HG03457 (cell line): Measurements from ENCODE around the gene CTSD.

Source experiments
- ATAC-seq: cut with Tn5 transposase; IDR thresholded peaks from one replicate; pipeline ENCODE4 v1.9.1; 2021; ENCODE audit warnings: moderate number of reproducible peaks; ENCODE audit not compliant: unreplicated experiment

CTSD gene

GRCh38 chr11:1732418-1733008 lies 31.2 kb downstream of the CTSD start:
- ATAC-seq, result no peak

- ATAC-seq, result no peak
Observed at GRCh38 chr11:1731451-1732059, 32.2 kb downstream of the CTSD start.

GRCh38 chr11:1730059-1730629 lies 33.6 kb downstream of the CTSD start:
- no peak for ATAC-seq

- no peak for ATAC-seq
Observed at GRCh38 chr11:1729692-1730011, 34.1 kb downstream of the CTSD start.

- no peak for ATAC-seq
Observed at GRCh38 chr11:1728931-1729691, 34.6 kb downstream of the CTSD start.

GRCh38 chr11:1728301-1728700 lies 35.4 kb downstream of the CTSD start:
- no peak for ATAC-seq

- ATAC-seq, result no peak
Observed at GRCh38 chr11:1727861-1728260, 35.9 kb downstream of the CTSD start.

GRCh38 chr11:1727096-1727690 lies 36.5 kb downstream of the CTSD start:
- ATAC-seq, result no peak

GRCh38 chr11:1719781-1720180 lies 43.9 kb downstream of the CTSD start:
- no peak for ATAC-seq

GRCh38 chr11:1718326-1718725 lies 45.4 kb downstream of the CTSD start:
- no peak for ATAC-seq

- no peak for ATAC-seq
Observed at GRCh38 chr11:1717745-1718144, 46.0 kb downstream of the CTSD start.

GRCh38 chr11:1714908-1715885 lies 48.5 kb downstream of the CTSD start:
- ATAC-seq, result no peak

- no peak for ATAC-seq
Observed at GRCh38 chr11:1708716-1709115, 55.0 kb downstream of the CTSD start.

GRCh38 chr11:1707751-1708150 lies 56.0 kb downstream of the CTSD start:
- ATAC-seq, result no peak

GRCh38 chr11:1706634-1707400 lies 56.9 kb downstream of the CTSD start:
- ATAC-seq, result no peak

GRCh38 chr11:1705126-1706052 lies 58.3 kb downstream of the CTSD start:
- ATAC-seq, result no peak

GRCh38 chr11:1703146-1703545 lies 60.6 kb downstream of the CTSD start:
- no peak for ATAC-seq
